HG02798 (cell line): ENCODE data around the gene ELFN1.
"Not testable (repeated sequence)": the region's sequence is repeated elsewhere in the genome, so short reads cannot be mapped to it uniquely, and the experiment has no call there.

ENCODE experiments used
- ATAC-seq: cut with Tn5 transposase; IDR thresholded peaks from one replicate; pipeline ENCODE4 v1.9.1; 2021; ENCODE audit warnings: mild to moderate bottlenecking; ENCODE audit not compliant: unreplicated experiment, poor library complexity

Gene ELFN1

GRCh38 chr7:1749351-1749863 lies 79.3 kb downstream of the ELFN1 start:
- no peak for ATAC-seq

- no peak for ATAC-seq
Measured at GRCh38 chr7:1749864-1750466, 79.9 kb downstream of the ELFN1 start.

DNA sequence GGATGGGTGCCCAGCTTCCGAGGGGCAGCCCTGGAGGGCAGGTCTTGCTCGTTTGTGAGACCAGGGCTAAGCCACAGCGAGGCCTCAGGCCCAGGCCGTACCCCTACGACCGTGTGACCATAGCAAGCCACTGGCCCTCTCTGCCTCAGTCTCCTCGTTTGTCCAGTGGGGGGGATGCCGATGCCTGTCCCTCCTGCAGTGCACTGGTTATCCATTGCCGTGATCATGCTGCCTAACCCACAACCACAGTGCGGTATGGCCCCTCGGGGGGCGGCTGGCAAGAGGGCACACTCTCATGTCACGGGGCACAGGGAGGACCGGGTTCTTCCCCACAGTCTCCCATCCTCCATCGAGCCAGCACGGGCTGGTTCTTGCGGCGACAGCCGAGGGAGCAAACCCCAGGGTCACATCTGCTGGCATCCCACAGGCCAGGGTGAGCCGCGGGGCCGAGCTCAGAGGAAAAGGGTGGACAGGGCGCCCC lies 80.5 kb downstream of the ELFN1 start:
- ATAC-seq: no peak

- no peak for ATAC-seq
Measured at GRCh38 chr7:1752111-1752510, 82.0 kb downstream of the ELFN1 start.

- ATAC-seq: no peak
Measured at GRCh38 chr7:1752771-1753563, 82.9 kb downstream of the ELFN1 start.

DNA sequence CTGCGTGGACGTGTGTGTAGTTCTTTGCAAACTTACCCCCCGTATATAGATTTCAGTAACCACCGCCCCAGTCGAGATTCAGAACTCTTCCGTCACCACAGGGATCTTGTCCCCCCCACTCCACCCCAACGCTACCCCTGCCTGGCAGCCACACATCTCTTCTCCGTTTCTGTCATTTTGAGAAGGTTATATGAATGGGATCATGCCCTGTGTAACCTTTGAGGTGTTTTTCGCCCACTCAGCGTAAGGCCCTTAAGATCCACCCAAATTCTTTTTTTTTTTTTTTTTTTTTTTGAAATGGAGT lies 83.4 kb downstream of the ELFN1 start:
- no peak for ATAC-seq

DNA sequence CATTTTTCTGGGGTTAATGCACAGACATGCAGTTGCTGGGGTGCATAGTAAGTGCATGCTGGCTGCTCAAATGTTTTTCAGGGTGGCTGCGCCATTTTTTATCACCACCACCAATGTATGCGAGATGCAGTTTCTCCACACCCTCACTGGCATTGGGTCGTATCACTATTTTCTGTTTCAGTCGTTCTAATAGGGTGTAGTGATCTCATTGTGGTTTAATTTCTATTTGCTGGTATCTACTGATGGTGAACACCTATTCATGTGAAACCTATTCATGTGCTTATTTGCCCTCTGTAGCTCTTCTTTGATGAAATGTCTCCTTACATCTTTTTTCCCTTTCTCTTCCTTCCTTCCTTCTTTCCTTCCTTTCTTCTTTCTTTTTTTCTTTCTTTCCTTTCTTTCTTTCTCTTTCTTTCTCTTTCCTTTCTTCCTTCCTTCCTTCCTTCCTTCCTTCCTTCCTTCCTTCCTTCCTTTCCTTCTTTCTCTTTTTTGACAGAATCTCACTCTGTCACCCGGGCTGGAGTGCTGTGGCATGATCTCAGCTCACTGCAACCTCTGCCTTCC lies 84.3 kb downstream of the ELFN1 start:
- no peak for ATAC-seq

GRCh38 chr7:1755783-1756625 lies 85.9 kb downstream of the ELFN1 start:
- ATAC-seq: no peak

- no peak for ATAC-seq
Measured at GRCh38 chr7:1757601-1758000, 87.5 kb downstream of the ELFN1 start.

- ATAC-seq: no peak
Measured at GRCh38 chr7:1758028-1758858, 88.2 kb downstream of the ELFN1 start.

DNA sequence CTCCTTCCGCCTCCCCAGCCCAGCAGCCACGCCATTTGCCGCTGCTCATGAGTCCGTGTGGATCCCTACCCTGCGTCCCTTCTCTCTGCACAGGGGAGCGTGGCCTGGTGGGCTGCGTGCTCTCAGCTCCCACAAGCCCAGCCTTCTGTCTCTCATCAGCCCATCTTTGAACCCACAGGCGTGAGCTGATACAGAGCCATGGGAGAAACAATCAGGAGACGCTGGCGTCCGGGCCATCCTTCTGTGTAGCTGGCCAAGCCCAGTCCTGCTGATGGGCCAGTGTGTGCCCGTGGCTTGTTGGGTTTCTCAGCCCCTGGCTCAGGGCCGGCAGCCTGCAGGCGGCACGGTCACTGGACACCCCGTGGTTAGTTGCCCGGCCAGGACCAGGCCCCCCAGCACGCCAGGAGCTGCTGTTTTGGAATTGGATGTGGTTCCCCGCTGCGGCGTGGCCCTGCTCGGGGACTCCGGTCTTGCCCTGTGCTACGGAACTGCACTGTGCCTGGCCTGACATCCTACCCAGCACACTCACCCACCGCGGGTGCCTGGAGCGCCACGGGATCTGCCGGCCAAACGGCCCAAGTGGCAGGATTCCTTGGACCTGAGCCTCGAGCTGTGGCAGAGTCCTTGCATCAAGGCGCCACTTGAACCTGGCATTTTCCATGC lies 88.9 kb downstream of the ELFN1 start:
- no peak for ATAC-seq

DNA sequence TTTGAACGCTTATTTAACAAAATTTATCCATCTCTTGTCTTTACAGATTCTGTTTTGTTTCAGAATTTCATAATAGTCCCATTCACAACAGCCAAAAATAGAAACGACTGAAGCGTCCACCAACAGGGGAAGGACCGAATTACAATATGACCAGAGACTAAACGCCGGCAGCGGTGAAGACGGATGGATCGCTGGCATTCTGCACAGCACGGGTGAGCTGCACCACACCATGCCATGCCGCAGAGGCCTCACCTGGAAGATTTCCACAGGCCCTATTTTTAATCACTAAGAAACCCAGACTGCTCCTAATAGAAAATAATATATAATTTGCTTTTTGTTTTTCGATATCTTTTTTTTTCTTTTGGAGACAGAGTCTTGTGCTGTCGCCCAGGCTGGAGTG lies 91.0 kb downstream of the ELFN1 start:
- ATAC-seq: no peak

DNA sequence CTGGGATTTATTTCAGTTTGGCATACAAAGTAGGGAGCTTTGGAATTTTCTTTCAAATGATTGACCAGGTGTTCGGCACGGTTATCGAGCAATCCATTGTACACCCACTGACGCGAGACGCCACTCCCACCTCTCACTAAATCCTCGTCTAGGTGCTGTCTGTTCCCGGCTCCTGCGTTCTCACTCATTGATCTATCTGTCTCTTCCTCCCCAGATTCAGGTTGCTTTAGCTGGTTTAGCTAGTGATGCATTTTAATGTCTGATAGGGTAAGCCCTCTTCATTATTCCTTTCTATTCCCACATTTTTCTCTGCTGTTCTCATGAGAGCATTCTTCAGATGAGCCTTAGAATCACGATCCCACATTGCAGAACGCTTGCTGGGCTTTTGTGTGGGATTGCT lies 91.7 kb downstream of the ELFN1 start:
- no peak for ATAC-seq

GRCh38 chr7:1762238-1762945 lies 92.3 kb downstream of the ELFN1 start:
- ATAC-seq: no peak

GRCh38 chr7:1763033-1763432 lies 93.0 kb downstream of the ELFN1 start:
- no peak for ATAC-seq

DNA sequence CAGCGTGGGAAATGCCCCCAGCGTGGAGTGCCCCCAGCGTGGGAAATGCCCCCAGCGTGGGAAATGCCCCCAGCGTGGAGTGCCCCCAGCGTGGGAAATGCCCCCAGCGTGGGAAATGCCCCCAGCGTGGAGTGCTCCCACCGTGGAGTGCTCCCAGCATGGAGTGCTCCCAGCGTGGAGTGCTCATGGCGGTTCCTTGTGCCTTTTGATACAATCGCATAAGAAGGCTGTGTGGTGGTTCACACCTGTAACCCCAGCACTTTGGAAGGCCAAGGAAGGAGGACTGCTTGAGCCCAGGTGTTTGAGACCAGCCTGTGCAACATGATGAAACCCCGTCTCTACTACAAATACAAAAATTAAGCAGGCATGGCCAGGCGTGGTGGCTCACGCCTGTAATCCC lies 93.8 kb downstream of the ELFN1 start:
- ATAC-seq: not testable (repeated sequence)

- ATAC-seq: no peak
Measured at GRCh38 chr7:1765336-1765735, 95.3 kb downstream of the ELFN1 start.

DNA sequence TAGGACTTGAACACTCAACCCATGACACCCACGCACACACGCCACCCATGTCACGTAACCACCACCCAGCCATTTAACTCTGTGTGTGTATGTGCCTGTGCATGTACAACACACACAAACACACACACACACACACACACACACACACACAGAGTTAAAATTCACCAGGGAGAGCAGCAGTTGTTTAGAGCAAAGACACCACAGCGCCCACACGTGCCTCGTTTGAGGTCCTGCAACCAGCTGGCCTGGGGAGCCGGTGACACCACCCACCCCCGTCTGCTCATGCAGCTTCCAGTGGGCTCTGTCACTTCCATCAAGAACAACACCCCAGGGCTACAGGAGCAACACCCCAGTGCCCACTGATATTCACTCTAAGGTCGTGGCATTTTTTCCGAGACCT lies 97.4 kb downstream of the ELFN1 start:
- no peak for ATAC-seq

DNA sequence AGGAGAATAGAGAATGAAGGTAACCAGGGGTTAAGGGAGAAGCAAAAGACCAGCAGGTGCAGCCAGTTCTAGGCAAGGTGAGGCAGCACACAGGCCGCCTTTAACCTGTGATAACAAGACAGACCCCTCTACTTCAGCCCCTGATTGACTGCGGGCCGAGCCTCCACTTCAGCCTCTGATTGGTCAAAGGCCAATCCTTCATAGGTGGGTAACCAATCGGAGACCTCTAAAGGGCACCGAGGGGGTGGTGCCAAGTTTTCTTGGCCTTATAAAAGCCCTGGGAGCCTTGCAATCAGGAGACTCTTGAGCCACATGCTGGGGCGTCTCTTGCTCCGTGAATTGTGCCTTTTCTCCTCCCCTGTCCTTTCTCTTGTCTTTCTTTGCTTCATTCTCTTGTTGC lies 98.8 kb downstream of the ELFN1 start:
- no peak for ATAC-seq
